ENCODE measurements around the gene RBM6.
"Not testable (repeated sequence)": the region's sequence is repeated elsewhere in the genome, so short reads cannot be mapped to it uniquely, and the experiment has no call there.

The RBM6 gene

DNA sequence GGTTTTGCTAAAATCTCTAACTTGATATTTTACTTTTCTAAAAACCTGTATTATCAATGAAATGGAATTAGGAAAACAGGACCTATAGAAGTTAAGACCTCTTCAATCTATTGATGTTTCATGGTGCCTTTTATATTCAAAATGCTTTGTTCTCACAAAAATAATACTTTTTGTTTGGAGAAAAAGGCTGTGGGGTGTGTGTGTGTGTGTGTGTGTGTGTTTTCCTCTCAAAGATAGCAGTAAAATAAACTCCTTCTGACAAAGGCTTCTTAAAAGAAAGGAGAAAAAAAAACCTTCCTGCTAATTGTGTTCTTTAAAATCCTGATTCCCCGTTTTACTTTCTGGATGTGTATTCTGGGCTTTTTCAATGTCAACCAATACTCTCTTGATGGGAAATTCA is 54.5 kb downstream of the RBM6 start:
- no peak for DNase-seq

DNA sequence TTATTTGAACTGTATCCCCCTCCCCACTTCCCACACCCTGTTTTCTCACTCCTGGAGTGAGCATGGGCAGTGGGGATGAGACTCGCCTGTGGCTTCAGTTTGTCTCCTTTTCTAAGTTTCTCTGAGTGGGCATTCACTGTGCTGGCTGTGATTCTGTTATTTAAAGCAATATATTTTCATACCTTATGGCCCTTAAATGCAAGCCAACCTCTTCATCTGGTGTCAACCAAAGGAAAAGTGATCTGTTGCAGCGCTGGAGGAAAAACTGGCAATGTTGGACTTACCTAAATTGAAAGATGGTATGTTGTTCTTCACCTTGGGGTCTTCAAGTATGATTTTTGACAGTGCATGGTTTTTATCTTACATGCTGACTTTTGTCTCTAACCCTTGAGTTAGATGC is 56.1 kb downstream of the RBM6 start:
- DNase-seq = no peak

DNA sequence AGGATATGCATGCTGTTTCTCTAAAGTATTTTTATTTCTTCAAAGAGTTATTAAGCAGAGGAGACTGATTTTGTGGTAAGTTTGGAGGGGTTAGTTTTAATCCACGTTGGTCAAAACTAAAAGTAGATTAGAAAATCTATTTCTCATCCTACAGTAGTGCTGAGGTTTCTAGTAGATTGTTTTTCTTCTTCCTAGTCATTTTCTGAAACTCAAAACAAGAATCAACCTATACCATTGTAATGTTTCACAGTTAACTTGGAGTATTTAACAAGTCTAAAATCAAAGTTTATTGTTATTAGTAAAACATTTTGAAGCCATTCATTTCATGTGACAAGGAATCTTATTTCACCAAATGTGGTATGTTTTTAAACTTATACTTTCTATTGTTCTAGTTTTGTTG is 57.9 kb downstream of the RBM6 start:
- DNase-seq = no peak

DNA sequence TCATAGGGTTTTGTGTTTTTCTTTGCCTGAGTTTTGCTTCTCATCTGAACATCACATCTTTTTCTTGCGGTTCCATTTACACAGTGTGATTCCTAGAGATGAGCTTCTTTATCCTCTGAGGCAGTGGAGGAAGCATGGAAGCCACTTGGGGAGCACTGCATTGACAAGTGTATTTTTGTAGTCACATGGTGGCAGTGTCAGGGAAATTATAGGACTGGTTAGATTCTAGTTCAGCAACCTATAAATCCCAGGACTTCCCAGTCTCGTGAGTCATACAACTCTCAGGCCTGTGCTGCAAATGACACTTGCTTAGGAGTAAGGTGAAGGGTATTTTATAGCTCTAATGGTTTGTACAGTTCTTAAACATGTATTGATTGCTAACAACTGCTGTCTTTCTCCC is 58.4 kb downstream of the RBM6 start:
- DNase-seq = no peak

DNA sequence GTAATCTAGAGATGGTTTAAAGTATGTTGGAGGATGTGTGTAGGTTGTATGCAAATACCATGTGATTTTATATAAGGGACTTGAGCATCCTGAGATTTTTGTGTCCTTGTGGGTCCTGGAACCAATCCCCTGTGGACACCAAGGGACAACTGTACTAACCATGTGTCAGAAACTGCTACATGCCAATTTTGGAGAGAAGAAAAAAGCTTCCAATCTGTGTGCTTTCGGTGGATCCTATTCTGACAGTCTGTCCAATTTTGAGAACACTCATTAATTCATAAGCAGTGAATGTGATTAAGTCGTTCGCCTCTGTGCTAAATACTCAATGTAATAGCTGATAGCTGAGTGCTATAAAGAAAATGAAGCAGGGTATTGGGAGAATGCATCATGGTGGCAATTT is 61.6 kb downstream of the RBM6 start:
- DNase-seq = no peak

DNA sequence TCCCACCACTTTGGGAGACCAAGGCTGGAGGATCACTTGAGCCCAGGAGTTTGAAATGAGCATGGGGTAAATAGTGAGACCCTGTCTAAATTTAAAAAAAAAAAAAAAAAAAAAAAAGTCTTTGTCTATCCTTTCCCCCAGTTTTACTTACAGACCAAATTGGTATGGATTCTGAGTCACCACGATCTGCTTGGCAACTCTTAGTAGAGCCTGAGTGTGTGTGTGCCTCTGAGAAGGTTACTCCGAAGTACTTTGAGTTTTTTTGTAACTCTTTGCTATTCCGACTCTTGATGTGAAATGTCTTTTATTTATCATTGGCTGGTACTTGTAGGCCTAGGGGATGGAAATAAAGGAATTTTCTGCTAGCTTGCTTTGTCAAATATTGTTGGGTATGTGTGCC is 63.3 kb downstream of the RBM6 start:
- DNase-seq = no peak

DNA sequence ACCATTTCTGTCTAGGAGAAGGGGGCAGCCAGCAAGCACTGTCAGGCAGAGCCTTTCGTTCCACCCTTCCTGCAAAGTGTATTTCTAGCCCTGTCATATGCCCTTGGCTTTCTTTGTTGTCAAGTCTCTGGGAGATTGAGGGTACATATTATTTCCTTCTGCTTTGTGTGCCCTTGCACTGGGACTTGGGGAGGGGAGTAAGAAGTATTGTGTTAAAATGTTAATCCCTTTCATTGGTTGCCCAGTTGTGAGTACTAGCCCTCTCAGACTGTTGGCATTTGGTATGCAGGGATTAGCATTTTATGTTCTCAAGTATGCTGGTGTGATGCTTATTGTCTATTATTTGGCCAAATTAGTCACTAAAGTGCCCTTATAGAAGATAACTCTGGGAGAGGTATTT is 63.9 kb downstream of the RBM6 start:
- DNase-seq = no peak

DNA sequence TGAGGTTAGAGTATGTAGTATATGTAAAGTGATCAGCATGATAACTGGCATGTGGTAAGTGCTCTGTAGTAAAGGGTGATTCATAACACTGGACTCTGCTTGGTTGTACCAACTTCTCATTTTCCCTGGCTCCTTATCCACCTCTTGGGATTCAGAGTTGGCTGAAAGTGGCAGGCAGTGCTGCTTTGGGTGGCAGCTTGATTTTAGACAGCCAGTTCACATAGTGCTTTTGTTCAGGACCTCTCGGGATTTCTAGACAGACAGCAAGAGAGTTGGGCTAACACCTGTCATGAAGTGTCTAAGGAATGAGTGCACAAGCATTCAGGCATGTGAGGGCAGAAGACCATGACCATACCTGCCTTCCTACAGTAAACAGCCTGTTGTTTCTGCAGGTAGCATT is 69.0 kb downstream of the RBM6 start:
- no peak for DNase-seq

DNA sequence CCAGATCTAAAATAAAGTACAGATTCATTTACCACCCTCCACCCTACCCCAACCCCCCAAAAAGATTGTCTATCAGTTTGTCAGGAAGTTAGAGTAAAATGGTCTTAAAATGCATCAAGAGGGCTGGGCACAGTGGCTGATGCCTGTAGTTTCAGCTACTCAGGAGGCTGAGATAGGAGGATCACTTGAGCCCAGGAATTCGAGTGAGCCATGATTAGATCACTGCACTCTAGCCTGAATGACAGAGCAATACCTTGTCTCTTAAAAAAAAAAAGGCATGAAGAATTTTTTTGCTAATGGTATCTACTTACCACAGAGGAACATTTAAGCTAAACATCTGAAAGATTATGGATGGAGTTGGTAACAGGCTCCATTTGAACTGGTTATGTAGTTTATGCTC is 71.0 kb downstream of the RBM6 start:
- no peak for DNase-seq

DNA sequence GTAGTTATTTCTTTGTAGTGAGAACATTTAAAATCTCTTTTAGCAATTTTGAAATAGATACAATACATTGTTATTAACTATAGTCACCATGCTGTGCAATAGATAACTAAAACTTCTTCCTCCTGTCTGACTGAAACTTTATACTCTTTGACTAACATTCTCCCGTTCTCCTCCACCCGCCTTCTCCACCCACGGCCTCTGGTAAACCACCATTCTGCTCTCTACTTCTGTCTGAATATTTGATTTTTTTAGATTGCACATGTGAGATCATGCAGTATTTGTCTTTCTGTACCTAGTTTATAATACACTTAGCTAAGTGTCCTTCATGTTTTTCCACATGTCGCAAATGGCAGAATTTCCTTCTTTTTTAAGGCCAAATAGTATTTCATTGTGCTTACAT is 76.0 kb downstream of the RBM6 start:
- DNase-seq = no peak

DNA sequence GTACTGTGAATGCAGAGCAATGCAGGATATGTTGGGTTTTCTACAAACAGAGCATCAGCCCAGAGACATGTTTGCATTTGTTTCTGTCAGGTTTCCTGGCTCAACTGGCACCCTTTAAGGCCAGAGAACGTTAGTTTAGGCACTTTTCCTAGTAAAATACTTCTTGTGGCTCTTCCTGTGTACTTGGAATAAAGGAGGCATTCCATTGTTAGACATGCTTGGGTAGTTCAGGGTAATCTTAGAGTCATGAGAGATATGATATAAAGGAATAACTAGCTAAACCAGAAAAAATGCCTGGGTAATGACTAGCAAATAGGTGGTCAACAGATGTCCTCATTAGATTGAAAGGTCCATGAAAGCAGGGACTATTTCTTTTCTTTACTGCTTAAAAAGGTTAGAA is 88.4 kb downstream of the RBM6 start:
- no peak for DNase-seq

DNA sequence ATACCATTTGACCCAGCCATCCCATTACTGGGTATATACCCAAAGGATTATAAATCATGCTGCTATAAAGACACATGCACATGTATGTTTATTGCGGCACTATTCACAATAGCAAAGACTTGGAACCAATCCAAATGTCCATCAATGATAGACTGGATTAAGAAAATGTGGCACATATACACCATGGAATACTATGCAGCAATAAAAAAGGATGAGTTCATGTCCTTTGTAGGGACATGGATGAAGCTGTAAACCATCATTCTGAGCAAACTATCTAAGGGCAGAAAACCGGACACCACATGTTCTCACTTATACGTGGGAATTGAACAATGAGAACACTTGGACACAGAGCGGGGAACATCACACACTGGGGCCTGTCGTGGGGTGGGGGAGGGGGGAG is 91.3 kb downstream of the RBM6 start:
- DNase-seq = not testable (repeated sequence)

DNA sequence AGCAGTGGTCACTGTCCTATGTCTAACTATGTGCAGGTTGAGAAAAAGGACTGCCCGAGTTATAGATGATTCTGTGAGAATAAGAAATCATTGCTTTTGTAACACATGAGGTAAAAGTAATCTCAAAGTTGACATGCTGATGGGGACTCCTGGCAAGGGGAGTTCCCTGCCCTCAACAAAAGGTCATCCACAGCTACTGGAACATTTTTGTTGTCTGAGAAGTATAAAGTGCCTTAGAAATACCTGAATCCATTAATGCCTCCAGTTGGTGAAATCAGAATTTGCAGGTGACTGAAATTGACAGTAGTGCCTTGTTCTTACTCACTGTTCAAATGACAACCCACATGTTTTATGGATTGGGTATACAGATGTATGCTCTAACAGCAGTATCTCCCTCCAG is 105.0 kb downstream of the RBM6 start:
- no peak for DNase-seq

DNA sequence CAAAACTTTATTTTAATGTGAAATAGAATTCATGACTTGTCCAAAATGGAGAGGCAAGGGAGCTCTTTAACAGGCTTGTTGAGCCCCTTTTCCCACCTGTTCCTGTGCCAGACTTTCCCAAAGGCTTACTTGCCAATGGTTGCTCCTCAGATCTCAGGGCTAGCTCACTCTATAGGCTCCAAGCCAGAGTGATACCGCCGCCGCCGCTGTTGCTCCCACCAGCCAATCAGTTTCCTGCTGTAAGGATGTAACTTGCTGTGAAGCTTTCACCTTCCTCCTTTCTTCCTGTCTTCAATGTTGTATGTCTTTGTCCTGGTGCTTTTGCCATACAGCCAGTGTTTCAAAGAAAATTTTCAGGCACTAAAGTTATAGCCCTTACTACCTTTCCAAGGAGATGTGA is 107.5 kb downstream of the RBM6 start:
- no peak for DNase-seq

DNA sequence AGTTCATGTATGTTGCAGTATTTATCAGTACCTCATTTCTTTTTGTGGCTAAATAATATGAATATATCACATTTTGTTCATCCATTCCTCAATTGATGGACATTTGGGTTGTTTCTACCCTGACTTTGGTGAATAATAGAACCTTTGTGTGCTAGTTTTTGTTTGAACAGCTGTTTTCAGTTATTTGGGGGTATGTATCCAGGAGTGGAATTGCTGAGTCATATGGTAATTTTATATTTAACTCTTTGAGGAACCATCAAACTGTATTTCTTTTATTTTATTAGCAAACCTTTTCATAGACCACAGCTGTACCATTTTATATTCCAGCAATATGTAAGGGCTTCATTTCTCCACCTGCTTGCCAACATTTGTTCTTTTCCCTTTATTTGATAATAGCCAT is 110.4 kb downstream of the RBM6 start:
- DNase-seq = no peak

DNA sequence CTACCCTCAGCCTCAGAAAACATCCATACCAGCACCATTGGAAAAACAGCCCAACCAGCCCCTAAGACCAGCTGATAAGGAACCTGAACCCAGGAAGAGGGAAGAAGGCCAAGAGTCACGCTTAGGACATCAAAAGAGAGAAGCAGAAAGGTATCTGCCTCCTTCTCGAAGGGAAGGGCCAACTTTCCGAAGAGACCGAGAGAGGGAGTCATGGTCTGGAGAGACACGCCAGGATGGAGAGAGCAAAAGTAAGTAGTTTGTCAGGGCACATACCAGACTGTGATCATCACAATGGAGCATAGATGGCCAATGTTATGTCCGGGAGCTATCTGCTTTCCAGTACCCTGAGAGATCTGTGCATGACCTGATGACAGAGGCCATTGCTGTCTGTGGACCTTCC is 117.8 kb downstream of the RBM6 start:
- no peak for DNase-seq

DNA sequence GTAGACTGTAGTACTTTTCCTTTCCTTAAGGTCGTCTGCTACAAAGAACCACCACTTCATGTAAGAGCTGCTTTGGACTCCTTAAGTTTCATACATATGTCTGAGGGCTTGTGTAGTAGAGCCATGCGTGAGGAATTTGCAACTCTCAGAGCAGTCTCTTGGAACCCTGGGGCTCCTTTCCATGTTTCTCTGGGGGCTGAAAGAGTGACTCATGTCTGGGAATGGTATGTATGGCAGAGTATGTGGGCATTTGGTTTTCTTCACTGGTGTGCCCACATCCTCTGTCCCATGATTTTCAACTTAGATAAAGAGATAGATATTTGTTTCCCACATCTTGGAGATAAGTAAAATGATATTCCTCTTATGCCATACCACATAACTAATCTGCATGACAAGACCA is 128.2 kb downstream of the RBM6 start:
- DNase-seq = no peak

DNA sequence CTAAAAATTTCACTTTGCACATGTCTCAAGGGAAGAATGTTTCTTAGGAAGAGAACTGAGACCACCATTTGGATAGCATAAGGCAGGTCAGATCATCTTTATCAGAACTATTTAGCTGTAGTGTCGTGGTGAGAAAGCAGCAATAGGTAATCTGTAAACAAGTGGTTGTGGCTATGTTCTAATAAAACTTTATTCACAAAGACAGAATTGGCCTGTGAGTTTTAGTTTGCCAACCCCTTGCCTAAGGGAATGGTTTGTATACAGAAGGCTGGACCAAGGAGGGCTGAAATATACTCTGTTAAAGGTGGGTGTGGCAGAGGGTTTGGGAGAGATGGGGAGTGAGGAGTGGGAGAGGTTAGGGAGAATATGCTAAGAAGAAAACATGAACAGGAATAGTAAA is 138.1 kb downstream of the RBM6 start:
- no peak for DNase-seq

DNA sequence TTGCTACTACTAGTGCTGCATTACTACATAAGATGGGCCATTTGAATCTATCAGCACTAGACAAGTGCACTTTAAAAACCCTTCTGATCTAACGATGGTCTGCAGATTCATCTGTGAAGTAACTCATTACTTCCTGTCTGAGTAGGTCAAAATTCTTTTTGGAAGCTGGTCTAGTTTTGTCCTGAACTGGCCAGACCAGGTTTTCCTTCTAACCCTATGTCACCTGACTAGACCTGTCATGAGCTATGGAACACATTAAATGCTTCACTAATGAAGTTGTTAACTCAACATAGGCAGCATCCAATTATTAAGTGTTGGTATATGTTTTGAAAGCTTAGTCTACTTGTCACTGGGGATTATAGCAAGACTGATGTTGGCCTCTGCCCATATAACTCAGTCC is 138.7 kb downstream of the RBM6 start:
- no peak for DNase-seq

DNA sequence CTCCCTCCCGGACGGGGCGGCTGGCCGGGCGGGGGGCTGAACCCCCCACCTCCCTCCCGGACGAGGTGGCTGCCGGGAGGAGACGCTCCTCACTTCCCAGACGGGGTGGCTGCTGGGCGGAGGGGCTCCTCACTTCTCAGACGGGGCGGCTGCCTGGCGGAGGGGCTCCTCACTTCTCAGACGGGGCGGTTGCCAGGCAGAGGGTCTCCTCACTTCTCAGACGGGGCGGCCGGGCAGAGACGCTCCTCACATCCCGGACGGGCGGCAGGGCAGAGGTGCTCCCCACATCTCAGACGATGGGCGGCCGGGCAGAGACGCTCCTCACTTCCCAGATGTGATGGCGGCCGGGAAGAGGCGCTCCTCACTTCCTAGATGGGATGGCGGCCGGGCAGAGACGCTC is 145.0 kb downstream of the RBM6 start:
- not testable (repeated sequence) for DNase-seq

DNA sequence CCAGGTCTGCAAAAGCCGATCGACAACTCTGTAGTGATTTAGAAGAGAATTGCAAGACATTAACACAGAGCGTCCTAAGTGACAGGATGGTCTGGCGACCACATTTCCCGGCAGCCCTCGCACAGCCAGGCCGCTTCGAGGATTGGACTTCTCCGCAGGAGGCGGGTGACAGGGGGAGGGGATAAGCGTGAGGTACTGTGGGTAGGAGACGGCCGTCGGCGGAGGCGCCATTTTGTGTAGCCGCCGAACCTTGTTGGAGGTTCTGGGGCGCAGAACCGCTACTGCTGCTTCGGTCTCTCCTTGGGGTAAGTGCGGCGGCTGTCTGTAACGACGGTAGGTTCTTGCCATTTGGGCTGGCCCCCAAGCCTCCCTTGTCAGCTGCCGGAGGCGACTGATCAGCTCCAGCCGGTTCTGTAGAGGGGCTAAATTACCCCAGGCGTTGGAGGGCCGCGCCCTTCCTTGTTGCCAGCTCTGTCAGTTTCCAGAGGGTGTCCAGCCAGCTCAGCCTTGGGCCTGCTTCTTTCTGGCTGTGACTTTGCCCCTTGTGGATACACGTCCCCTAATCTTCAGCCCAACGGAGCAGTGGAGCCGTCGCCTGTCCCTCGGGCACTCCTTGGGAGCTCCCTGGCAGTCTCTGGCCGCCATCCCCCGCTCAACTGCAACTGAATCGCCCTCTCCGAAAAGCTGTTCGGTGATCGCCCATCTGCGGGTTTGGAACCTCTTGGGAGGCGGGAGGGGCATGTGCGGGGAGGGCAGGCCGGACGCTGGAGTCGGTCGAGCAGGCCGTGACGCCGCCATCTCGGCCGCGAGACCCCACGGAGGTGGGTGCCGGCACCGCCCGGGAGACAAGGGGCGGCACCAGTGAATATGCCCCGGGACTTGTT is 149.0 kb downstream of the RBM6 start, which contains the start of gene RBM5:
RBM5 (plus strand) TSS at position 195 of the 884 bp plus-strand sequence. CDS start 1,516 bp downstream, outside the sequence.
- peak; percentile 89 for DNase-seq

DNA sequence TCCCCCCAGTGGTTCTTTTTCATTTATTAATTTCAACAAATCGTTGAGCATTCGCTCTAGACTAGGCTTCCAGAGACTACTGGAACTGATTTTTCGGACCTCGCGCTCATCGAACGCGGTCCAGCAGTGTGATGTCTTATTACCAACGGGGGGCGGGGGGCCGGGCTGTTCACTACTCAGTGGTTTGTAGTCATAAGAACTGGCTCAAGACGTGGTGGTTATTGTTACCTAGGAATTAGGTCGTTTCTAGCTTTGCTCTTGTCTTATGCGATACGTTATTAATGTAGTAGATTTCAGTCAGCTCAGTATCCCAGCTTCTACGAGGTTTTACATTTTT is 149.6 kb downstream of the RBM6 start:
- no peak for DNase-seq

DNA sequence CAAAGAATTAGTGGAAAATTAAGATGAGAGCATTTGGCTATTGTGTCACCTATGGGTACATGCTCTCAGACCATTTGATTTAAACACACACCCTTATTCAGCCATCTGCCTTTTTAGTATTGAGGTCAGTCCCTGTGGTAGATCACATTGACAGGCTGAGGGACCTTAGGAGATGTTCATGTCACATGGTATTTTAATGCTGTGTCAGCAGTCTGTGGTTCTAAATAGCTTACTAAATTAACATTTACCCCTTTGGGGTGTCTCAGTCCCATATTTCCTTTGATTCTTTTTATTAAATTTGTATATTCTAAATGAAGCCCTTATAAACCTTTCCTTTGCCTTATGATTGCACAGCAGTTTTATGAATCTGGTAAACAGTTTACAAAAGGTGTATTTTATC is 151.0 kb downstream of the RBM6 start:
- DNase-seq = no peak

DNA sequence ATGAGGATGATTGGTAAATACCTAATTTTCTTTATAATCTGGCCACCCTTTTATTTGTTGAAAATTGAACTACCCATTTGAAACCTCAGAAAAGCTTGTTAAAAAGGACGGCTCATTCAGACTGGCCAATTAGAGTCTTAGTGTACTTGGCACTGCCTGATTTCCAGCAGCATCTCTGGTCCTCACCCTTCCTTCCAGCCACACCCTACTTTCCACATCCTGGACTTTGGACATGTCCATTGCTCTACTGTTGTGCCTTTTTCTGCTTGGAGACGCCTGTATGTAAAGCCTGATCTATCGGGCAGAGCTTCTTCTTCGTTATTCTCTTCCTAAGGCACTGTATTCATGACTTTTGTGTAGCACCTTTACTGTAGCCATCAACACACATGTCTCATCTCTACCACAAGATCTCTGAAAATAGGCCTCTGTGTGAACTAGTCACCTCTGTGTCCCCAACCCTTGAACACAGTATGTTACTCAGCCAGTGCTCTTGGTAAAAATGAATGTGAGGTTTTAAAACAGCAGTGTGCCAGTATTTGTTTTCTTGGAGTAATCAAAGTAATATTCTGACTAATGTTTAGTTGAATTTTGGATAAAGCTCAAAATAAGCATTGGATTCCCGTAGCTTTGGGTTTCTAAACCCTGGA is 155.5 kb downstream of the RBM6 start:
- no peak for DNase-seq

DNA sequence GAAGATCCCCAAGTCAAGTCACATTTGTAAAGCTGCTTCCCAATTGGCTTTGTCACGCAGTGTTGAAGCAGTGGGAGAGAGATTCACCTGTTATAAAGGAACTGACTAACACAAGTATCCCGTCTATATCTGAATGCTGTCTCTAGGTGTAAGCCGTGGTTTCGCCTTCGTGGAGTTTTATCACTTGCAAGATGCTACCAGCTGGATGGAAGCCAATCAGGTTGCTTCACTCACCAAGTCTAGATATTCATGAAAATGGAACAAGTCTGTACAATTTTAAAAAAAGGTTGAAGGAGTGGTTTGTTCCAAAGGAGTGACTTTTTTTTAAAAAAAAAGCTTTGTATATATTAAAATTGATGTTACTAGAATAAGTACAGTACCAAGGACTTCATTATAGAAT is 160.4 kb downstream of the RBM6 start:
- no peak for DNase-seq
